ENCODE results near the gene NFATC2. TPM values are rescaled to one million over a fixed set of nuclear protein-coding genes. Genes with fewer than 3 reads are reported as not detected.
A peak's percentile ranks its signal among the peaks of the same experiment; 100 is the strongest.

Gene NFATC2
- total RNA-seq, 1 experiment from 2014 or later, result 0.61 TPM

GRCh38 chr20:51431321-51431720, 111.2 kb downstream of the NFATC2 start:
- Histone ChIP-seq H4K91ac (ENCODE audit: insufficient read length, low read depth, low read length) (no peak overlapping the region), H3K27me3 (ENCODE audit: insufficient read depth, low read length) (no peaks in the 10 kb centered on the region), H4K5ac (ENCODE audit: insufficient read length, low read depth, low read length) (no peak overlapping the region), H3K9ac (ENCODE audit: extremely low read depth, insufficient read length, low read length) (no peak overlapping the region), H3K27ac (ENCODE audit: insufficient read length, low read depth, low read length) (no peak overlapping the region), H3K4me2 (ENCODE audit: insufficient read depth, insufficient read length, low read length) (no peak overlapping the region), H3K79me2 (ENCODE audit: insufficient read depth, low read length) (no peaks in the 10 kb centered on the region), H2BK5ac (ENCODE audit: insufficient read length, low read length) (no peak overlapping the region), H3K23ac (ENCODE audit: insufficient read length, low read depth, low read length) (no peak overlapping the region), H3K56ac (ENCODE audit: insufficient read length, low read depth, low read length) (no peak overlapping the region), H3K4ac (ENCODE audit: low read depth, low read length) (no peak overlapping the region), H4K8ac (replicated peaks; ENCODE audit: insufficient read length, low read depth, low read length) (no peak overlapping the region), H3K14ac (ENCODE audit: insufficient read depth, low read length) (no peak overlapping the region), H3T11ph (ENCODE audit: low read length) (no peak overlapping the region), H2BK12ac (ENCODE audit: insufficient read length, low read depth, low read length) (no peak overlapping the region), H2AFZ (ENCODE audit: low read length) (no peak overlapping the region), H4K20me1 (ENCODE audit: control insufficient read depth, insufficient read depth, insufficient read length) (no peaks in the 10 kb centered on the region), H2BK15ac (ENCODE audit: low read depth, low read length) (no peak overlapping the region), H2AK5ac (ENCODE audit: insufficient read length, low read length) (no peak overlapping the region), H3K4me1 (ENCODE audit: insufficient read depth, low read length) (no peaks in the 10 kb centered on the region; the same call in 1 of the 2 replicates), H3K18ac (ENCODE audit: insufficient read length, low read depth, low read length) (no peak overlapping the region), H3K79me1 (ENCODE audit: insufficient read depth, low read depth, low read length, poor library complexity, severe bottlenecking) (no peaks in the 10 kb centered on the region), H3K9me3 (ENCODE audit: control insufficient read depth, low read depth, low read length) (no peaks in the 10 kb centered on the region), H2BK120ac (ENCODE audit: low read depth, low read length, poor library complexity, severe bottlenecking) (no peak overlapping the region), H3K23me2 (ENCODE audit: insufficient read length, low read depth, low read length, poor library complexity, severe bottlenecking) (no peaks in the 10 kb centered on the region), H2BK20ac (ENCODE audit: low read depth, low read length, poor library complexity, severe bottlenecking) (no peak overlapping the region)
- TF ChIP-seq, protein P1, sequence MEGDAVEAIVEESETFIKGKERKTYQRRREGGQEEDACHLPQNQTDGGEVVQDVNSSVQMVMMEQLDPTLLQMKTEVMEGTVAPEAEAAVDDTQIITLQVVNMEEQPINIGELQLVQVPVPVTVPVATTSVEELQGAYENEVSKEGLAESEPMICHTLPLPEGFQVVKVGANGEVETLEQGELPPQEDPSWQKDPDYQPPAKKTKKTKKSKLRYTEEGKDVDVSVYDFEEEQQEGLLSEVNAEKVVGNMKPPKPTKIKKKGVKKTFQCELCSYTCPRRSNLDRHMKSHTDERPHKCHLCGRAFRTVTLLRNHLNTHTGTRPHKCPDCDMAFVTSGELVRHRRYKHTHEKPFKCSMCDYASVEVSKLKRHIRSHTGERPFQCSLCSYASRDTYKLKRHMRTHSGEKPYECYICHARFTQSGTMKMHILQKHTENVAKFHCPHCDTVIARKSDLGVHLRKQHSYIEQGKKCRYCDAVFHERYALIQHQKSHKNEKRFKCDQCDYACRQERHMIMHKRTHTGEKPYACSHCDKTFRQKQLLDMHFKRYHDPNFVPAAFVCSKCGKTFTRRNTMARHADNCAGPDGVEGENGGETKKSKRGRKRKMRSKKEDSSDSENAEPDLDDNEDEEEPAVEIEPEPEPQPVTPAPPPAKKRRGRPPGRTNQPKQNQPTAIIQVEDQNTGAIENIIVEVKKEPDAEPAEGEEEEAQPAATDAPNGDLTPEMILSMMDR (conservative IDR thresholded peaks at IDR 0.05), result no peak
- no CpG with 5 or more reads among the region's 5 CpGs for WGBS (ENCODE audit: extremely low coverage, insufficient read length, low lambda C conversion rate)
- DNase-seq, result no peak
- Mint-ChIP-seq H3K36me3 (ENCODE audit: insufficient read depth in 1 of 3, low read depth in 3 of 3) (no peaks in the 10 kb centered on the region), H3K27ac (peak overlapping the region in 2 of 3 experiments; percentile 5 to 39; a peak in 3 of 7 replicates), H3K27me3 (ENCODE audit: low read depth) (peaks cover 14% of the 10 kb centered on the region), H3K4me3 (no peak overlapping the region; a peak in 1 of 5 replicates), H3K4me1 (peaks cover 15 to 18% of the 10 kb centered on the region in 2 experiments), H3K9me3 (no peaks in the 10 kb centered on the region)
